H9 (cell line): ENCODE measurements around the gene PDE2A. TPM values are rescaled to one million over a fixed set of nuclear protein-coding genes. Genes with fewer than 3 reads are reported as not detected.
A peak's percentile ranks its signal among the peaks of the same experiment; 100 is the strongest.

Experiments used
- DNase-seq: peaks from one replicate; pipeline ENCODE4 v3.0.0-alpha.2; 2017
- H2AFZ ChIP-seq: one replicate; pipeline ENCODE4 v1.6.1; 2013; ENCODE audit warnings: mild to moderate bottlenecking, low read length, control low read depth, moderate library complexity
- H2AK5ac ChIP-seq: 2 replicates; pipeline ENCODE4 v1.6.1; 2013; ENCODE audit warnings: low read length, control low read depth, mixed read lengths; ENCODE audit not compliant: insufficient read length
- H2BK120ac ChIP-seq: one replicate; pipeline ENCODE4 v1.6.1; 2013; ENCODE audit warnings: low read depth, mild to moderate bottlenecking, low read length, control low read depth, inconsistent platforms; ENCODE audit not compliant: poor library complexity, severe bottlenecking
- H2BK12ac ChIP-seq: 2 replicates; pipeline ENCODE4 v1.6.1; 2013; ENCODE audit warnings: low read length, control low read depth, mixed read lengths, low read depth; ENCODE audit not compliant: insufficient read length
- H2BK15ac ChIP-seq: 2 replicates; pipeline ENCODE4 v1.6.1; 2013; ENCODE audit warnings: low read depth, low read length, control low read depth
- H2BK20ac ChIP-seq: one replicate; pipeline ENCODE4 v1.6.1; 2013; ENCODE audit warnings: low read depth, mild to moderate bottlenecking, low read length, control low read depth, inconsistent platforms; ENCODE audit not compliant: poor library complexity, severe bottlenecking
- H2BK5ac ChIP-seq: 2 replicates; pipeline ENCODE4 v1.6.1; 2013; ENCODE audit warnings: low read length, control low read depth, mixed read lengths; ENCODE audit not compliant: insufficient read length
- H3K14ac ChIP-seq: 2 replicates; pipeline ENCODE4 v1.6.1; 2013; ENCODE audit warnings: low read length, control low read depth; ENCODE audit not compliant: insufficient read depth
- H3K18ac ChIP-seq: 2 replicates; pipeline ENCODE4 v1.6.1; 2013; ENCODE audit warnings: low read depth, mild to moderate bottlenecking, mixed read lengths, low read length, control low read depth; ENCODE audit not compliant: insufficient read length
- H3K23ac ChIP-seq: 2 replicates; pipeline ENCODE4 v1.6.1; 2013; ENCODE audit warnings: low read length, control low read depth, mixed read lengths, low read depth; ENCODE audit not compliant: insufficient read length
- H3K23me2 ChIP-seq: 2 replicates; pipeline ENCODE4 v1.6.1; 2013; ENCODE audit warnings: low read depth, mild to moderate bottlenecking, mixed read lengths, low read length, control low read depth; ENCODE audit not compliant: insufficient read length, poor library complexity, severe bottlenecking
- H3K27ac ChIP-seq: 2 replicates; pipeline ENCODE4 v1.5.1; 2013; ENCODE audit warnings: low read length, control low read depth, mixed read lengths, low read depth; ENCODE audit not compliant: insufficient read length
- H3K27me3 ChIP-seq: 2 replicates; pipeline ENCODE4 v1.6.1; 2013; ENCODE audit warnings: low read length, control low read depth, inconsistent platforms; ENCODE audit not compliant: insufficient read depth
- H3K4ac ChIP-seq: 2 replicates; pipeline ENCODE4 v1.6.1; 2013; ENCODE audit warnings: low read depth, mild to moderate bottlenecking, control low read depth, inconsistent platforms, low read length, moderate library complexity
- H3K4me1 ChIP-seq: 2 replicates; pipeline ENCODE4 v1.6.1; 2013; ENCODE audit warnings: low read length, control low read depth, inconsistent platforms; ENCODE audit not compliant: insufficient read depth
- H3K4me2 ChIP-seq: 2 replicates; pipeline ENCODE4 v1.6.1; 2013; ENCODE audit warnings: low read length, control low read depth, mixed read lengths; ENCODE audit not compliant: insufficient read length, insufficient read depth
- H3K56ac ChIP-seq: 2 replicates; pipeline ENCODE4 v1.6.1; 2013; ENCODE audit warnings: low read depth, mild to moderate bottlenecking, mixed read lengths, low read length, control low read depth; ENCODE audit not compliant: insufficient read length
- H3K79me1 ChIP-seq: 2 replicates; pipeline ENCODE4 v1.6.1; 2013; ENCODE audit warnings: low read depth, mild to moderate bottlenecking, moderate library complexity, low read length, control low read depth, inconsistent platforms; ENCODE audit not compliant: insufficient read depth, poor library complexity, severe bottlenecking
- H3K79me2 ChIP-seq: 2 replicates; pipeline ENCODE4 v1.6.1; 2013; ENCODE audit warnings: low read length, control low read depth, inconsistent platforms; ENCODE audit not compliant: insufficient read depth
- H3K9ac ChIP-seq: 2 replicates; pipeline ENCODE4 v1.6.1; 2013; ENCODE audit warnings: low read length, control low read depth, mixed read lengths; ENCODE audit not compliant: insufficient read length; ENCODE audit errors: extremely low read depth
- H3K9me3 ChIP-seq: one replicate; pipeline ENCODE4 v1.6.1; 2013; ENCODE audit warnings: low read depth, low read length, inconsistent platforms; ENCODE audit not compliant: control insufficient read depth
- H3T11ph ChIP-seq: one replicate; pipeline ENCODE4 v1.6.1; 2013; ENCODE audit warnings: mild to moderate bottlenecking, low read length, control low read depth, inconsistent platforms
- H4K20me1 ChIP-seq: one replicate; pipeline ENCODE4 v1.6.1; 2013; ENCODE audit not compliant: control insufficient read depth, insufficient read length, insufficient read depth
- H4K5ac ChIP-seq: 2 replicates; pipeline ENCODE4 v1.6.1; 2013; ENCODE audit warnings: low read depth, mild to moderate bottlenecking, mixed read lengths, low read length, control low read depth; ENCODE audit not compliant: insufficient read length
- H4K8ac ChIP-seq: replicated peaks from 2 replicates; pipeline ENCODE4 v1.6.1; 2013; ENCODE audit warnings: low read length, control low read depth, mixed read lengths, low read depth; ENCODE audit not compliant: insufficient read length
- H4K91ac ChIP-seq: 2 replicates; pipeline ENCODE4 v1.6.1; 2013; ENCODE audit warnings: low read depth, mild to moderate bottlenecking, moderate library complexity, mixed read lengths, low read length, control low read depth; ENCODE audit not compliant: insufficient read length
- H3K27ac Mint-ChIP-seq, 3 experiments: 2 replicates in 2 of 3; 3 replicates in 1 of 3; pipeline ENCODE4 v1.8.0; 2020 to 2021; ENCODE audit warnings: mixed read lengths in 3 of 3, mild to moderate bottlenecking in 1 of 3, moderate library complexity in 1 of 3
- H3K27me3 Mint-ChIP-seq: 2 replicates; pipeline ENCODE4 v1.8.0; 2021; ENCODE audit warnings: low read depth, mild to moderate bottlenecking, moderate library complexity, mixed read lengths
- H3K36me3 Mint-ChIP-seq, 3 experiments: 2 replicates in 2 of 3; 3 replicates in 1 of 3; pipeline ENCODE4 v1.8.0; 2020 to 2021; ENCODE audit warnings: low read depth in 3 of 3, mixed read lengths in 3 of 3; ENCODE audit not compliant: insufficient read depth in 1 of 3
- H3K4me1 Mint-ChIP-seq, 2 experiments: 2 replicates each; pipeline ENCODE4 v1.8.0; 2020; ENCODE audit warnings: mixed read lengths in 2 of 2
- H3K4me3 Mint-ChIP-seq, 2 experiments: 2 replicates in 1 of 2; 3 replicates in 1 of 2; pipeline ENCODE4 v1.8.0; 2020 to 2021; ENCODE audit warnings: mild to moderate bottlenecking in 2 of 2, mixed read lengths in 2 of 2, moderate library complexity in 1 of 2
- H3K9me3 Mint-ChIP-seq, 2 experiments: 2 replicates in 1 of 2; 3 replicates in 1 of 2; pipeline ENCODE4 v1.8.0; 2020; ENCODE audit warnings: mild to moderate bottlenecking in 2 of 2, mixed read lengths in 2 of 2, moderate library complexity in 1 of 2
- CTCF ChIP-seq: fragments of 200-600 bp; sonication (generic); conservative IDR thresholded peaks from 3 replicates; pipeline ENCODE4 v1.8.0; 2021; ENCODE audit warnings: antibody characterized with exemption, mild to moderate bottlenecking
- WGBS: extraction: QIAGEN DNeasy Blood & Tissue Kit; methylation state at CpG from one replicate; pipeline ENCODE4 v1.1.7; 2013; ENCODE audit warnings: missing lambda C conversion rate, low lambda C conversion rate, mixed read lengths; ENCODE audit not compliant: insufficient read length; ENCODE audit errors: extremely low coverage; 5-methylcytosine and 5-hydroxymethylcytosine counted together
- total RNA-seq: library from RNA; stranded (reverse); gene quantifications from 2 replicates; pipeline ENCODE4 v1.2.1, GENCODE V29; 2021

PDE2A gene
- total RNA-seq, 1 experiment from 2014 or later: 3.4 TPM

- no peak overlapping the region for H3K4me3 Mint-ChIP-seq
Measured at GRCh38 chr11:72721276-72721675, 47.1 kb upstream of the PDE2A start.

More at GRCh38 chr11:72721276-72721675, 47.1 kb upstream of the PDE2A start:
- peak overlapping the region; percentile 4 to 77 (median 56); a peak in 3 of 7 replicates for H3K27ac Mint-ChIP-seq
- no peak for TF ChIP-seq CTCF
- H3K4me1 Mint-ChIP-seq: peaks cover 17 to 23% of the 10 kb centered on the region in 2 experiments
- no peak overlapping the region for H3T11ph ChIP-seq
- H2BK20ac ChIP-seq: no peak overlapping the region
- H4K91ac ChIP-seq: no peak overlapping the region
- H3K4ac ChIP-seq: no peak overlapping the region
- no peaks in the 10 kb centered on the region for H3K27me3 ChIP-seq
- no peak overlapping the region for H2BK120ac ChIP-seq
- peaks cover 3% of the 10 kb centered on the region for H4K20me1 ChIP-seq
- peaks cover 8% of the 10 kb centered on the region for H3K79me1 ChIP-seq
- no peak overlapping the region for H4K8ac ChIP-seq
- no peak overlapping the region for H2BK15ac ChIP-seq
- WGBS: no CpG with 5 or more reads among the region's 3 CpGs
- H3K36me3 Mint-ChIP-seq: peaks cover 6 to 19% (median 13%) of the 10 kb centered on the region in 3 experiments; a peak in 5 of 7 replicates
- no peak overlapping the region for H3K56ac ChIP-seq
- no peak overlapping the region for H2AK5ac ChIP-seq
- H2AFZ ChIP-seq: no peak overlapping the region
- no peak overlapping the region for H3K9ac ChIP-seq
- no peak overlapping the region for H3K14ac ChIP-seq
- H3K18ac ChIP-seq: no peak overlapping the region
- no peaks in the 10 kb centered on the region for H3K9me3 ChIP-seq
- no peak for DNase-seq
- no peak overlapping the region for H2BK12ac ChIP-seq
- H3K23ac ChIP-seq: no peak overlapping the region
- H4K5ac ChIP-seq: no peak overlapping the region
- no peaks in the 10 kb centered on the region; a peak in 1 of 5 replicates for H3K9me3 Mint-ChIP-seq
- no peak overlapping the region for H2BK5ac ChIP-seq
- H3K23me2 ChIP-seq: no peaks in the 10 kb centered on the region
- H3K27ac ChIP-seq: no peak overlapping the region
- no peaks in the 10 kb centered on the region for H3K27me3 Mint-ChIP-seq
- no peaks in the 10 kb centered on the region for H3K4me1 ChIP-seq
- H3K4me2 ChIP-seq: no peak overlapping the region
- peaks cover 9% of the 10 kb centered on the region; the same call in 1 of the 2 replicates for H3K79me2 ChIP-seq
